Measurements from ENCODE around the gene PRCD. TPM values are rescaled to one million over a fixed set of nuclear protein-coding genes. Genes with fewer than 3 reads are reported as not detected.
A peak's percentile ranks its signal among the peaks of the same experiment; 100 is the strongest.

Gene PRCD
- total and polyA plus RNA-seq, 2 donors (not counting 1 experiment from before 2014, with no cell fraction given) = 18.0 to 30.6 TPM

GRCh38 chr17:76493505-76494167, 46.2 kb upstream of the PRCD start:
- WGBS (ENCODE audit: insufficient coverage) = 6% methylated on average over 15 of the region's 21 CpGs

More at GRCh38 chr17:76493505-76494167, 46.2 kb upstream of the PRCD start:
- ChIA-PET POLR2A (interaction anchor here (0.7 to 23.6 kb wide), 9 partner anchors 5 to 77 kb away, joined by 3 to 478 read pairs (median 5); partner anchors contain the start of genes AANAT and RHBDF2), CTCF (interaction anchor here (1.0 to 20.8 kb wide), 16 partner anchors 6 to 130 kb away, joined by 3 to 256 read pairs (median 5); partner anchors contain the start of genes AANAT, RHBDF2 and UBE2O)
- no peaks in the 10 kb centered on the region for H3K27me3 Mint-ChIP-seq
- H3K4me1 Mint-ChIP-seq = peaks cover 98% of the 10 kb centered on the region
- peak overlapping the region; percentile 89 for H3K4me3 Mint-ChIP-seq
- H3K9ac ChIP-seq (ENCODE audit: low read length) = peak overlapping the region; percentile 53
- peak overlapping the region; percentile 82 for H3K4me2 ChIP-seq (replicated peaks; ENCODE audit: low read depth, low read length, poor library complexity, severe bottlenecking)
- H3K27ac ChIP-seq (ENCODE audit: low read length in 2 of 2) = peak overlapping the region; percentile 75 to 94
- TF ChIP-seq CTCF (IDR thresholded peaks at IDR 0.05) = no peak
- H3K9me3 Mint-ChIP-seq (ENCODE audit: insufficient read depth) = no peaks in the 10 kb centered on the region
- no peaks in the 10 kb centered on the region for H3K27me3 ChIP-seq (replicated peaks in 1 of 4; ENCODE audit: control extremely low read depth in 1 of 4, control insufficient read depth in 3 of 4, insufficient read depth in 4 of 4, low read length in 3 of 4)
- DNase-seq (peak; percentile 65), ATAC-seq (ENCODE audit: low read depth) (peak; percentile 14)
- H3K27ac Mint-ChIP-seq = peak overlapping the region; percentile 98
- peak overlapping the region in 4 of 5 experiments; percentile 43 to 60 (median 50) for H3K4me3 ChIP-seq (ENCODE audit: control extremely low read depth in 1 of 5, extremely low read depth in 1 of 5, insufficient read depth in 1 of 5, low read depth in 2 of 5, low read length in 4 of 5)
- H3K9me3 ChIP-seq (ENCODE audit: control extremely low read depth in 1 of 3, control insufficient read depth in 2 of 3, insufficient read depth in 1 of 3, low read length in 2 of 3) = no peaks in the 10 kb centered on the region
- H3K79me2 ChIP-seq (ENCODE audit: control insufficient read depth, insufficient read depth, low read length) = peaks cover 85% of the 10 kb centered on the region
- intact Hi-C loops (cut with micrococcal nuclease) = loop anchor here (1.0 to 10.0 kb wide), 3 partner anchors 8 to 219 kb away; partner anchors contain the start of gene RHBDF2
- peaks cover 52% of the 10 kb centered on the region for H4K20me1 ChIP-seq (ENCODE audit: control insufficient read depth, insufficient read depth, low read length, poor library complexity, severe bottlenecking)
- H3K36me3 ChIP-seq (replicated peaks in 1 of 2; ENCODE audit: control extremely low read depth in 1 of 2, control insufficient read depth in 1 of 2, extremely low read depth in 1 of 2, insufficient read depth in 2 of 2, low read length in 1 of 2) = peaks cover 0 to 33% of the 10 kb centered on the region in 2 experiments
- peaks cover 92 to 100% of the 10 kb centered on the region in 2 donors for H3K4me1 ChIP-seq (ENCODE audit: control insufficient read depth in 2 of 2, insufficient read depth in 2 of 2, low read length in 2 of 2)
- no peak overlapping the region for H2AFZ ChIP-seq (ENCODE audit: insufficient read depth, low read depth, low read length, poor library complexity, severe bottlenecking)
